ENCODE measurements around the gene PPCS.

The PPCS gene

DNA sequence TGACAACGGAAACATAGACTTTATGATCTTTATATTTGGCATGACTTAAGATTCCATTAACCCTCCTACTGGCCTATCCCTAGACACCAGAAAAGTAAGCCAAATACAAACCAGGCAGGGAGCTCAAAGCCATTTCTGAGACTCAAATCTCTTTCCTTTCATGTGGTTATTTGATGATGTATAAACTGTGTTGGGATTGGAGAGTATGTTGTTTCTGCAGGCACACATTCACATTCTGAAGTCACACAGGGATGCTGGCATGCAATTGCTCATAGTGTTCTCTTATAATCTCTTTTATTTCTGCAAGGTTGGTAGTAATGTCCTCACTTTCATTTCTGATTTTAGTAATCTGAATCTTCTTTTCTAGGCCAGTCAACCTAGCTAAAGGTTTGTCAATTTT is 6.3 kb upstream of the PPCS start:
- H3K4me3 ChIP-seq (ENCODE audit: low read depth, low read length) = no peak overlapping the region
- TF ChIP-seq CTCF (IDR thresholded peaks at IDR 0.05; ENCODE audit: borderline replicate concordance, insufficient read depth, low read depth, low read length) = no peak

GRCh38 chr1:42453386-42453785 is 3.0 kb upstream of the PPCS start:
- TF ChIP-seq CTCF (IDR thresholded peaks at IDR 0.05; ENCODE audit: borderline replicate concordance, insufficient read depth, low read depth, low read length) = no peak
- no peak overlapping the region for H3K4me3 ChIP-seq (ENCODE audit: low read depth, low read length)

GRCh38 chr1:42454403-42454802 is 1.9 kb upstream of the PPCS start:
- no peak overlapping the region for H3K4me3 ChIP-seq (ENCODE audit: low read depth, low read length)
- TF ChIP-seq CTCF (IDR thresholded peaks at IDR 0.05; ENCODE audit: borderline replicate concordance, insufficient read depth, low read depth, low read length) = no peak

DNA sequence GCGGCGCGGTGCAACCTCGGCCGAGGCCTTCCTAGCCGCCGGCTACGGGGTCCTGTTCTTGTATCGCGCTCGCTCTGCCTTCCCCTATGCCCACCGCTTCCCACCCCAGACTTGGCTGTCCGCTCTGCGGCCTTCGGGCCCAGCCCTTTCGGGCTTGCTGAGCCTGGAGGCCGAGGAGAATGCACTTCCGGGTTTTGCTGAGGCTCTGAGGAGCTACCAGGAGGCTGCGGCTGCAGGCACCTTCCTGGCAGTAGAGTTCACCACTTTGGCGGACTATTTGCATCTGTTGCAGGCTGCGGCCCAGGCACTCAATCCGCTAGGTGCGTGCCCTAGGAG is 379 bp downstream of the PPCS start:
- peak overlapping the region; percentile 95 for H3K4me3 ChIP-seq (ENCODE audit: low read depth, low read length)
- TF ChIP-seq CTCF (IDR thresholded peaks at IDR 0.05; ENCODE audit: borderline replicate concordance, insufficient read depth, low read depth, low read length) = no peak

DNA sequence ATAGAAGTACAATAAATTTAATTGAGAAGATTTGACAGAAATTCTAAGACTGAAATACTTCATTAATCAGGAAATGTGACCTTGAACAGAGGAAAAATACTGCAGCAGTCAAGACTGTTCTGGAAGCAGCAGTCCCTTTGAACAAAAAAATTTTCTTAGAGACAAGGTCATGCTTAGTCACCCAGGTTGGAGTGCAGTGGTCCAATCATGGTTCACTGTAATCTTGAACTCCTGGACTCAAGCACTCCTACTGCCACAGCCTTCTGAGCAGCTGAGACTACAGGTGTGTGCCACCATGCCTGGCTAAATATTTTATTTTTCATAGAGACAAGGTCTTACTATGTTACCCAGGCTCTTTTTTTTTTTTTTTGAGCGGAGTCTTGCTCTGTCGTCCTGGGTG is 4.9 kb downstream of the PPCS start:
- no peak for TF ChIP-seq CTCF (IDR thresholded peaks at IDR 0.05; ENCODE audit: borderline replicate concordance, insufficient read depth, low read depth, low read length)
- H3K4me3 ChIP-seq (ENCODE audit: low read depth, low read length) = no peak overlapping the region

DNA sequence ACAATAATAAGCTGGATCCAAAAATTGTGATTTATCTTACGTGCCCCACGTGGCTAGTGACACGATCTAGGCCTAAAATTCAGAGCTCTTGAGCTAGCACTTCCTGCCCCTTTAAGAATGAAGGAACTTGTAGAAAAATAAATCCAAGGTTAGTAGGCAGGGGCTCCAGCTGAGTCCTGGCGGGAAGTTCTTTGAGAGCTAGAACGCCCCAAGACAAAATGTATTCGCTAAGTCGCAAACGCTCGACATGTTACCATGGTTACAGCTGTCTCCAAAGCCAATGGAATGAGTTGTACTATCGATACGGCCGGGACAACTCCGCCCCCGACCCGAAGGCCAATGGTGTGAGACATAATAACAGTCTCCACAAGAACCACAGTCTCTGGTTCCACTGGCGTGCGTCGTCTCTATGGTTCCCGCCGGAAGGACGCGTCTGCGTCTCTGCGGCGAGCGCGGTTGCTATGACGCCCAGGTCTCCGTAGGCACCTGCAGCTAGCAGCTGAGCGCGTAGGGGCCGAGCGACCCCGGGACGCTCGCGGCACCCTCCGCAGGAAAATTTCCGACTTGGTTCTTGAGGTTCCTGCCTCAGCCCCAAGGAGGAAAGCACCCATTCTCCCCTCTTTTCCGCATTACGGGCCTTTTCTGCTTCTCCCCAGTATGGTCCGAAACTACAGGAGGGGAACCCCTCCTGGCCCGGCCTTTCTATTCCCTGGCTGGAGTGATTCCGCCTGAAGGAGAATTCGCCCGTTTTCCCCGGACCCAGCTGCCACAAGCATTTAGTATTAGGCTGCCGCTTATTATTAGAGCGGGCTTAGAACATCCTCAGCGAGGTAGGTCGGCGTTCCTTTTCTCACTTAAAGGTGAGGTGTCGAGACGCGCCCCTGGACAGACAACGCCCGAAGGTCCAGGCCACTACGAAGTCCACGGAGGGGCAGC is 6.8 kb downstream of the PPCS start, which contains the start of gene CCDC30:
TSS of gene CCDC30 (plus strand) at position 459 of the 936 bp plus-strand sequence. CDS start 17,266 bp downstream, outside the sequence.
- TF ChIP-seq CTCF (IDR thresholded peaks at IDR 0.05; ENCODE audit: borderline replicate concordance, insufficient read depth, low read depth, low read length) = no peak
- peak within 1 kb of the TSS; percentile 52 for H3K4me3 ChIP-seq (ENCODE audit: low read depth, low read length)

DNA sequence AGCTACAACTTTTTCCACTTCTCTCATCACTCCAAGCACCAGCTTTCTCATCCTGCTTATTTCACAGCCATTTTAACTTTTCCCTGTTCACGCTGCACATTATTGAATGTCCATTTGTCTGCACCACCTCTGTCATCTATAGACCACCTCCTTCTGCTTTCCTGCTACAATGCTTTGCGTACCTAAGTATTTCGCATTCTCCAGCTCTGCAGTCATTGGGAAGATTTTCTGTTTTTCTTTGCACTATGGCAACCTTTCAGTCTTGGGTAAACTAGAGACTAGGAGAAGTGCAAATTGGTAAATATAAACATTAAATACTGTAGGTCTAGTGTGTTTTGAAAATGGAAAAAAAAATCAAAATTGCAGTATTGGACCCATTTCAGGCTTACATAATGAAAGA is 7.6 kb downstream of the PPCS start:
- no peak overlapping the region for H3K4me3 ChIP-seq (ENCODE audit: low read depth, low read length)

More for the DNA sequence above, 7.6 kb downstream of the PPCS start:
- TF ChIP-seq CTCF (IDR thresholded peaks at IDR 0.05; ENCODE audit: borderline replicate concordance, insufficient read depth, low read depth, low read length) = no peak

All from GM12875 (cell line).